NCI-H748 treated with DMSO at 0.1 percent for 48 hours (cell line): ENCODE results near the gene ITIH4.

Source experiments
- DNase-seq: peaks from one replicate; lab custom pipeline; 2025; lab: John Stamatoyannopoulos, UW

The ITIH4 gene

DNA sequence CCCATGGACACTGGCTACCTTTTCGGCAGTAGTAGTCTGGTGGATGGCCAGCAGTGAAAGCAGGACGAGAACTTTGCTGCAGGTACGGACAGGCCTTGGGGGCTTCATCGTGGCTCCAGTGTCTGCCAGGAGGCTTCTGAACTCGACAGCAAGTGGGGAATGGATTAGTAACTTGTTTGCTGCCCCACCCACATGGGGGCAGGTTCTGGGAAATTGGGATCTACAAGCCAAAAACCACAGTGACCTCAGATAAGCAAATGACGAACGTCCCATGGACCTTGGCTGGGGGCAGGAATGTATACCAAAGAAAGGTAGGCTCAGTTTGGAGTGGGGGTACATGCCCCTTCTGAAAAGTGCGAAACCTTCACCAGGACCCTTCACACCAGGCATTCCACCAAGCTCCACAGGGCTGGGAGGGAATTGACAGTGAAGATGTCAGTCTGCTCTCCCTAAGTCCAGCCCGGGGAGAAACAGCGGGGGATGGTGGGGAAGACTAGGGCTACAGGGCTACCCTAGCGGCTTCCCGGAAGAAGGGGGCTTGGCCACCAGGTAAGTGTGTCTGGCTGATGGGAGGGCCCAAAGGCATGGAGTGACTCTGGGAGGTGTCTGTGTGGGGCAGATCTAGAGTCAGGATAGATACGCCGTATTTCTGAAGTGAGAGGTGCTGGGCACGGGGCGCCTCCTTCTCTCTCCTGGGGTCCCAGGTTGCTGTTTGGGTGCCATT is at the start of gene ITIH4:
TSS of gene ITIH4 (minus strand) at position 138 of the 724 bp plus-strand sequence. CDS start at position 108, 30 bp downstream.
- DNase-seq = no peak

DNA sequence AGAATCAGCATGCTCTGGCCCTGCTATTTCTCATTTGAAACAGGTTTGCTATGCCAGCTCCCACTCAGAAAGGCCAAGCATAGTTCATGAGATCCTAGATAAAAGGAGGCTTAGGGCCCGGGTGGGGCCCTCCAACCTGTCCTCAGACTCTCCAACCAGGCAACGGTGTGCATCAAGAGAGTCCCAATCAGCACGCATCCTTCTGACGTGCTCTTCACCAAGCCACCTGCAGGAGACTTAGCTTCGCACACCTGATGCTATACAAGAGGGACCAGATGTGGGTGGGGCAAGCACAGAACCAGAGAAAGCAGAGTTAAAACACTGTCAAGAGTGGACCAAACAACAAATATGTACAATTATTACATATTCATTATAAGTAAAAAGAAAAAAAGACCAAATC is 49.6 kb upstream of the ITIH4 start:
- no peak for DNase-seq

DNA sequence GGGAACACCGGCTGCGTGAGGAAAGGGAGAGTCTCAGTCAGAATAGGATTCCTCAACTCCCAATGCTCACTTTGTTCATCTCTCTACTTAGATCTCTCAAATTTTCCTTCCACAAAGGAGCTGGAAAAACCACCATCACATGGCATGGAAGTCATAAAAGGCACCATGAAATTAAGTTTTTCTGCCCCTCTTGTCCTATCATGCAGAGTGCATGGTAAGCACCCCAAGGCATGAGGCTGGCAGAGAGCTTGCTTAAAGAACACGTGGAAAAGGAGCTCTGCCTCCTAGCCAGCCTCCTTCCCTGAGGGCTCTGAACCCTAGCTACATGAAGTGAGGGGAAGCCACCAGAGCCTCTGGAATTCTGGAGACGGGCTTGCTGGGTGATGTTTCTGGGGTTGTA is 49.1 kb upstream of the ITIH4 start:
- DNase-seq = no peak

DNA sequence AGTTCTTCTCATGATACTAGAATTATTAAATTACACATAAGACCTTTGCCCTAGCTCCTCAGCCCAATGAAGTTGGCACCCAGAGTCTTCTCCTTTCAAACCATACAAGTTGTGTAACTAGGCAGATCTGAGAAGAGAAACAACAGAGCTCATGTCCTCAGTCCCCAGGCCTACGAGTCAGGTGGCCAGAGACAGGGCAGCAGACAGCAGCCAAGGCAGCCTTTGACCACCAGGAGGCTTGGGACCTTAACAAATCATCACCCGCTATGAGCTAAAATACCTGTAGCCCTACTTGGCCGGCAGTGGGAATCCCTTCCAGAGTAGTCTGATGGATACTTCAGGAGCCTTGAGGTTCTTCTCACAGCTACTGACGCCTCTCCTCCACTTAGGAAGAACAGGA is 48.6 kb upstream of the ITIH4 start:
- DNase-seq = no peak

DNA sequence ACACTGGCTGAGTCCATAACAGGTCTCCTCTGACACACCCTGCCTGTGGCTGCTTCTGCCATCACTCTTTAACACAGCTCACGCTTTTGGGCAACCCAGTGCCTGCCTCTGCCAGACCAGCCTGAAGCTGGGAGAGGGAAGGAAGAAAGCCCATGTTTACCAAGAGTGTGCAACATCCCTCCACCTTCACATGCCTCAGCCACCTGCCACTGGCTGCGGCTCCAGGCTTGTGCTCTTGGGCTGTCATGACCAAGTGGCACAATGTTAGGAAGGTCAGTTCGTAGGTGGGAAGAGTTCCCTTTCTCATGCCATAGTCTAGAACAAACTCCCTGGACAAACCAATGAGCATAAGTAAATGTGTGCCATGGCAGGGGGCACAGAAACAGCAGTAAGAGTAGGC is 46.6 kb upstream of the ITIH4 start:
- DNase-seq = no peak

DNA sequence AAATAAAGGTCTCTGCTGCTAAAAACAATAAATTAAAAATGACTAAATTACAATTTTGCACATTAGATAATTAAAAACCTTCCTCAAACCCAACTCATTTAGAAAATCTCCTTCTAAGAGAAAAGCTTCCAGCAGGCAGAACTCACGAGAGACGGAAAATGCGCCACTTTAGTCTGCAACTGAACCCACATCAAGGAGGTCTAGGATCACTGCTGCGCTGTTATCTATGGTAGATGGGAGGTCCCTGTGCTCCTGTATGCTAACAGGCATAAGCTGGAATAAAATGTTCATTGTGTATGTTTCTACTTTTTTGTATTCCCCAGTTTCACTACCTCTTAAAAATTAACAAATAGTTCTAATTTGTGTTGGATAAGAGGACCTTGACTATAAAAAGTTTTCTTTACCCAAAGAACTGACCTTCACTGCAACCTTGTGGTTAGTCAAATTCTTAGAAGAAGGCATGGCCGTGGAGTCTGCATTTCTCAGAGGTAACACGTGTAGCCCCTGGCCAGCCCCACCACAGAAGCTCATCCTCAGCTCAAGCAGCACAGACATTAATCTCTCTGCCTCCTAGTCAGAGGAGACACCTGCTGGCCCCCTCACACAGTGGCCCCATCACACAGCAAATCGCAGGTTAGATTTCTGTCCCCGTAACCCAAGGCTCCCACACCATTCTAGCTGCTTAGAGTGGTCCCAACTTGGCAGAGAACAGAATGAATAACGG is 44.6 kb upstream of the ITIH4 start:
- DNase-seq = no peak

DNA sequence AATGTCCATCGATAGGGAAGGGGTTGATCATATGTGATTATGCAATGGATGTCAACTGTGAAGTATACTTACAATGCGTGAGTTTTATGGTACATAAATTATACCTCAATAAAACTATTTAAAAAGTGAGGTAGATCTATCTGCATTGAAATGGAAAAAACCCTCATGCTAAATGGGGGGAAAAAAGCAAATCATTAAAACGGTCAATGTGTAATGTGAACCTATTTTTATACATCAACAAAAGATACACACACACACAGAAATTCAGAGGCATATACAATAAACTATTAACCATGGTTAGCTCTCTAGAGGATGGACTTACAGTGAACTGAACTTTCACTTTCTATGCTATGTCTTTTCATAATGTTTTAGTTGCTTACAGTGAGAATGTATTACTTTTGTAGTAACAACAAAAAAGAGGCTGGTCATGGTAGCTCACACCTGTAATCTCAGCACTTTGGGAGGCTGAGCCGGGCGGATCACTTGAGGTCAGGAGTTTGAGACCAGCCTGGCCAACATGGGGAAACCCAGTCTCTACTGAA is 43.8 kb upstream of the ITIH4 start:
- no peak for DNase-seq

DNA sequence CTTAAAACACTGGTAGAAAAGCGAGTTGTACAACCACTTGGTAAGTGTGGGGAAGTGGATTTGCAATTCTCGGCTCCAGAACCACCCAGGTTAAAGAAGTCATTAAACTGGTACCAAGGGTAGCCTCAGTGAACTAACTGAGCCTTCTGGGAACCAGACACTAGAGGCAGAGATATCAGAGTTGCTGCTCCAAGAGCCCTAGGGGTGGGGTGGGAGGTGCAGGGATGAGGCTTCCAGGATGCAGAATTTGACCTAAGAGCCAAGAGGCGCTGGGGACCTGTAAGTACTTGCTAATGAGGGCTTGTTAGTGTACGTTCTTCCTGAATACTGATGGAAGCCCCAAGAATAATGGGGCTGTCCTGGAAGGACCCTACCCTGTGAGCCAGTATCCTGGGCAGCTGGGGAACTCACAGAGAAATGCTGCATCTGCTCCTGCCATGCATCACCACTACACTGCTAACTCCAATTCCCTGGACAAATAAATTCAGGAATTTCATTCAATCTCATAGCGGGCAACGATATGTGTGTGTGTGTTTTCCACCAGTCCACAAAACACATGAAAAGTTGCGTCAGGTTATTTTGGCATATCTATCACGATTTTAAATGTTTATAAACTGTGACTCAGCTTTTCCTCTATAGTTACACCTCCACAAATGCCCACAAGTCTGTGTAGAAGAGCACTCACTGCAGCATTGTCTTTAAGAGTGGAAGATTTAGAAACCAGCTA is 43.1 kb upstream of the ITIH4 start:
- DNase-seq = no peak

DNA sequence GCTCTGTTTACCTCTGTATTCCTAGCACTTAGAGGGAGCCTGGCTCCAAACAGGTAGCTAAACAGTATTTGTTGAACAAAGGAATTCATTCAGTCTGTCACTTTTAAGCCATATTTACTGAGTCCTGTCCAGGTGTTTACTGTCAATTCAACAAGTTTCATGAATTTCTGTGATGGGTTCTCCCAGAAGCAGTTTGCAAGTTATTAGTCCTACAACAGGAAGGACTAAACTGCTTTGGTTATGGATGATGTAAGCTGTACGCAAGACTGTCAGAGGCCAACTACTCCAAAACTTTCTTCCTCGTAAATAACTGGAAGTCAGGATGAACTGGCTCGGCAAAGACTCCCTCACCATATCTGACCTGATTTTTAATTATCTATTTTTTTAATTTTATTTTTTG is 41.8 kb upstream of the ITIH4 start:
- DNase-seq = no peak

DNA sequence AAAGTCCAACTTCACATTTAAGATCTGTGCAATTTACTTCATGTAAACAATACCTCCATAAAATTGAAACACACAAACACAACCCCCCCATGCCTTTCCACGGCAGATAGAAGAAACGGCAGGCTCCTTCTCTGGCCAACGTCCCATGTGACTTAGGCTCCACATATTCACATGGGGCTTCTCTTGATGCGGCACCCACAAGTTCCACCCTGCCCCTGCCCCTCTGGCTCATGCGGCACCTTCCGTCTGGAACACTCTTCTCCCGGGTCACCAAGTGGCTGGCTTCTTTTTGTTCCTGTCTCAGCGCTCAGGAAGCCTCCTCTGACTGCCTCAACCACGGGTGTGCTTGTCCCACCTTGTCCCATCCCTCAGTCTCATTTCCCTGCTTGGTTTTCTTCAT is 41.3 kb upstream of the ITIH4 start:
- DNase-seq = no peak

DNA sequence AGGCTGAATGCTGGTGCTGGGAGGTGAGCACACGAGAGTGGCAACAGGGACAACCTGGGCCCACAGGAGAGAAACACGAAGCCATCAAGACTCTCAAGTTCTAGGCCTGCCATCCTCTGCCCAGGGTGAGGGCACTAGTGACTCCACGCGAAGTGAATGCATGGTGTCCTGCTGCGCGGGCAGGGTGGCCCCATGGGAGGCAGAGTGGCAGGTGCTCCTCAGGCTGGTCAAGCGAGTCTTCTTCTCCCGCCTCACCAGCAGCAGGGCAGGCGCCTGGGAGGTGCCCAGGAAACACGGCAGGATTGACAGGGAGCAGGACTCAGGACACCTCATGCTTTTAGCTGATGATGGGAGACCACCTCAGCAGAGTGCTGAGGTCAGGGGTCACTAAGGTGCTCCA is 40.0 kb upstream of the ITIH4 start:
- DNase-seq = no peak

DNA sequence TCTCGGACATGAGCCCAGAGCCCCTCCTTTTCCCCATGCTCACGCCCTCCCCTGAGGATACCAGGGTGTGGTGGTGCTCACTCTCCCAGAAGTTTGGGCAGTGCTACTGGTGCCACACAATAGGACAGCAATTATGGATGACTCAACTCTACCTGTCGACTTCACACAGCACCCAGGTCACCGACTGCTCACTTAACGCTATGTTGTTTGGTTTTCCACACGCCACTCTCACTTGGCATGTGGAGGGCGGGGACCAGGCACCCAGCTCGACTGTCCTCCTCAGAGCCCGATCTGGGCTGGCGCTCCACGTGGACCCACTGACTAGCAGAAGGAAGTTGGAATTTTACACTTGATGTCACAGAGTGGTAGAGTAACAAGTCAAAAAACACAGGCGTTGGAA is 36.0 kb upstream of the ITIH4 start:
- no peak for DNase-seq

DNA sequence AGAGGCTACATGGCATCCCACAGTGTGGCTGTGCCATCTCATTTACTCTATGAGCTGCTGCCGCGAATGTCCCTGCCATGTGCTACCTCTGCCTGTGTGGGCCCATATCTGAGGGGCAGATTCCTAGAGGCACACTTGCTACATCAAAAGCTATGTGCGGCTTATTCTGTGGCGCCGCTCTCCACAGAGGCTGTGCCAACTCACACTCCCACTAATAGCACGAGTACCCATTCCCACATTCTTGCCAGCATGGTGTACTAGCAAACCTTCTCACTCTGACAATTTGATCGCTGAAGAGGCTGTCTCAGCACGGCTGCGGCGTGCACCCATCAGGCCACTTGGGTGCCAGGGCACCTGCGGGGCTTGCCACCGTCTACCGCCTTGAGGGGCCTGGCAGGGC is 35.5 kb upstream of the ITIH4 start:
- DNase-seq = no peak

DNA sequence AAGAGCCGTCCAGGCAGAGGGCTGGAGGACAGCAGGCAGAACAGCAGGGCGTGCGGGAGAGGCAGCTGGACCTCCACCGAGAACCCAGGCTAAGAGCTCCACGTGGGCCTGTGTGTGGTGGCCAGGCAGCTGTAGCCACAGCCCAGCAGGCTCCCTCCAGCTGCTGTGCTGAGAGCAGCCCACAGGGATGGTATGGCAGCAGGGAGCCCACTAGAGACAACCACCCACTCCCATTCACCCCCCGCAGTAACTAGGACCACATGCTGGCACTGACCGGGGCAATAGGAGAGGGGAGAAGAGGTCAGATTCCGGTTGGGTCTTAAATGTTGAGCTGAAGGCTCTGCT is 29.9 kb upstream of the ITIH4 start:
- DNase-seq = no peak

DNA sequence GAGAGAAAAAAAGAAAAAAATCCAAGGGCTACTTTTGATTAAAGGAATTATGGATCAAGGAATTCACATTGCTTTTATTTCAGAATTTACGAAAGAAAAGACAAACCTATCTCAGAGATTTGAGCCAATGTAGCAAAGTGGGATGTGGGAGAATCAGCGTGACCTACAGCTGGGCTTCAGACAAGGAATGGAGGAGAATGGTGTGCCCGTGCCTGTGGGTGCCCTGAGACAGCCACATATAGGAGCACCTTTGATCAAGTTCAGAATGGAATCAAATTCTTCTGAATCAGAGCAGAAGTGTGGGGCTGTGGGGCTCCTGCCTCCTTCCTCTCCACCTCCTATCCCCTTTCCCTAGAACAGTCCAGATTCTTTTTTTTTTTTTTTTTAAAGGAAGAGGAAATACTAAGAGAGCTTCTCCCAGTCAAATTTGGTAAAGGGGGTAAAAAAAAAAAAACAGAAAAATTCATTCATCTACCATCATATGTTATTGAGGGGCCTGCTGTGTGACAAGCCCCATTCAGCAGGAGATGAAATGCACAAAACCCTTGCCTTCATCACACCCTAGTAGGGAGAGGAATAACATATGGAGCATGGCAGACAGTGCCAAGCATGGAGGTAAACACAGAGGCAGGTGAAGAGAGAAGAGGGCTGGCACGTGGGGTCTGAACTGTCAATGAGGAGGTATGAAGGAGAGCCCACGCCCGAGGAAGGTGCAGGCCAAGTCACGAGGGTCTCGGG is 29.4 kb upstream of the ITIH4 start:
- no peak for DNase-seq

DNA sequence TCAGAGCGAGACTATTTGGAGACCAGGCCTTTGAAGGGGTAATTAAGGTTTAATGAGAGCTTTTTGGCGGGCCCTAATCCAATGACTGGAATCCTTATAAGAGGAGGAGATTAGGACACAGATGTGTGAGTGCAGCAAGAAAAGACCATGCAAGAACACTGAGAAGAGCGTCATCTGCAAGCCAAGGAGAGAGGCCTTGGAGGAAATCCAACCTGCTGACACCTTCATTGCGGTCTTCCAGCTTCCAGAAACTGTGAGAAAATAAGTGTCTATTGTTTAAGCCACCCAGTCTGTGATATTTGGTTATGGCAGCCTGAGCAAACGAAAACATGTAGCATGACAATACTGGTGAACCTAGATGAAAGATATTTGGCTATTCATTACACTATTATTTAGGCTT is 27.4 kb upstream of the ITIH4 start:
- no peak for DNase-seq

DNA sequence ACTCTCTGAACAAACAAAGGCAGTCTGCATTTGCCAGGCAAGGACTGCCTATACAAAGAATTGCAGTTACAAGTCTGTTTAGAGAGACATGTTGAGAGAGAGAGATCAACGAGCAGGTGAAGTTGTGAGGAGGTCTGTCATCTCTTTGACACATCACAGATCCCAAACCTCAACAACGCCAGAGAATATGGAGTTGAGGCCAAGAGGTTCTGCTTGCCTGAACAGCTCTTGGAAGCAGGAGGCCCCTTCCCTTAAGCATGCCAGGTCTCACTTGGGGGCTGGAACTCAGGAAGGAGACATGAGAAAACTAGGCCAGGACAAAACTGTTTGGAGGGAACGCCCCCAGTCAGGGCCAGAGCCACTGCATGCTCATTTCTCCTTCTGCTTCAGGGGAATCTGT is 26.7 kb upstream of the ITIH4 start:
- no peak for DNase-seq

DNA sequence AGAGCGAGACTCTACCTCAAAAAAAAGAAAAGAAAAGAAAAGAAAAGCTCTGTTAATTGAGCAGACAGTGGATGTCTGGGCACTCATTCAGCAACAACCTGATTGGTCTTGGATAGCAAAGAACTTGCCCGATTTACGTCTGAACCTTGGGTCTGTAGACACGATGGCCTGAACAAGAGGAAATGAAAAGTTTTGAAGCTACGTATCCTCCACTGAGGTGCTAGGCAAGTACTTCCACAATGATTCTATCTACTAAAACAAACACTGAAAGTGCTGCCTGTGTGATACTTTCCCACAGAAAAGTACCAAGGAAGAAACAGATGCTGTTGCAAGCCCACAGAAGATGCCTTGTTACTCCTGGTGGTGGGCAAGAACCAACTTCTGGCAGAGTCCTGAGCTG is 26.2 kb upstream of the ITIH4 start:
- DNase-seq = no peak

DNA sequence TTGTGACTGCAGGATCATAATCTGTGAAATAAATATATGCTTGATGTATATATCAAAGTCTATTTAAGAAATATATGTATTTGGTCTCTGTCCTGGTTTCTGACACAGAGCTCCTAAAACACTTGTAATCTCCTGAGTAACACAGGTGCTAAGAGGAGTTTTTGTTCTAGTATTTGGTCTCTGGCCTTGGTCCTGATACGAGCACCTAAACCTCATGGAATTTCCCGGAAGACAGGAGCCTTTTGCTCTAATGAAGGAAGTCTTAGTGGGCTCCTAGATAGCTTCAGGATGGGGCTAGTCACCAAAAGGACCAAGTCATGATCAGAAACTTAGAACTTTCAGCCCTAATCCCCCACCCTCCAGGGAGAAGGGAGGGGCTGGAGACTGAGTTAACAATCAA is 23.5 kb upstream of the ITIH4 start:
- DNase-seq = no peak

DNA sequence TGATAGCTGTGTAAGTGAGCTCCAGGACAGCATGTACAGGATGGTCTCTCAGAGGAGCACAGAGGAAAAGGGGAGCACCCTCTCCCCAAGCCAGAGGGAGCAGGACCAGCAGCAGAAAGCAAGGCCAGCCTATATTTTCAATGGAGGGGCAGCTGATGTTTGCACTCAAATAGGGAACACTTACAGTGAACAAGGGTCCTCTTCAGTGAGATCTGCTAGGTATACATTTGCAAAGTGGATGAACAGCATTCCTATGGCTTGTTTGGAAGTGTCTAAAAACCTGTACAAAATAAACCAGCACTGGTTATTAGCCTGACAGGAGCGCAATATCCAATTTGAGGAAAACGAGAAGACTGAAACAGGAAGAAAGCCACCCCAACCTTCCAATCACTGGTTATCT is 21.9 kb upstream of the ITIH4 start:
- no peak for DNase-seq

DNA sequence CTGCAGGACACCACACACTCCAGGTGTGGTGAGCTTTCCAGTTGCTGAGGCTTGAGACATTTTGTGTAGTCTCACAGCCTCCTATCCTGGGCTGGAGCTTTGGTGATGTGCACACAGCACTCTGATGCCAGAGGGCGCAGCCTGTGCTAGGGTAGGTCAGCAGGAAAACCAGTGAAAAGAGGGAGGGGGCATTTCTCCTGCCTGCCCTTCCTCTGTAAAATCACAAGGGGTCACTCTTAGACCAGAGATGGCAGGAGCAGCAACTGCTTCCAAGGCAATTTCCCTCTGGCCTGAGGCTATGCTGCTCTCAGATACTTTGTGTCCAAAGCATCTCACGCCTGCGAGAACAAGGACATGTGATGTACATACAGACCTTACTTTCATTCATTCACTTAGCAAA is 20.9 kb upstream of the ITIH4 start:
- no peak for DNase-seq

DNA sequence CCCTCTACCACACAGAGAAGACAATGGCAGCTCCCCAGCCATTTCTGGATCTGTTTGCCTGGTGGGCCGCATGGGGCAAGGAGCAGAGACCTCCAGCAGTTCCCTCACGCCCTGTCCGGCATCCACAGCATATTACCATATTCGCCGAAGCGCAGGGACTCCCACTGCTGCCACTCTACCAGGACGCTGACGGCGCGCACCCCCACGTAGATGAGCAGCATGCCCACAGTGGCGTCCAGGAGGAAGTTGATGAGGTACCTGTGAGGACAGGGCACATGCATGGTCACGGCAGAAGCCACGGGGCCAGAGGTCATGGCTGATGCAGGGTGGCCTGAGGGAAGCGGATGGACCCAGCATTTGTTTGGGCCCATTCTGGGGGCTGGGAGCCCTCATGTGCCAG is 19.2 kb upstream of the ITIH4 start:
- DNase-seq = no peak
